ENCODE data around the gene FRMD4A. TPM values are rescaled to one million over a fixed set of nuclear protein-coding genes. Genes with fewer than 3 reads are reported as not detected.

FRMD4A gene
- total RNA-seq, 1 experiment from 2014 or later: 19.6 TPM

- Histone ChIP-seq H2BK15ac (ENCODE audit: low read depth, low read length) (no peak overlapping the region), H3K23ac (ENCODE audit: insufficient read length, low read depth, low read length) (no peak overlapping the region), H3K18ac (ENCODE audit: insufficient read length, low read depth, low read length) (no peak overlapping the region), H2AK5ac (ENCODE audit: insufficient read length, low read length) (no peak overlapping the region), H3K27me3 (ENCODE audit: insufficient read depth, low read length) (no peaks in the 10 kb centered on the region), H2BK5ac (ENCODE audit: insufficient read length, low read length) (no peak overlapping the region), H3T11ph (ENCODE audit: low read length) (no peak overlapping the region), H4K20me1 (ENCODE audit: control insufficient read depth, insufficient read depth, insufficient read length) (no peaks in the 10 kb centered on the region), H3K27ac (ENCODE audit: insufficient read length, low read depth, low read length) (no peak overlapping the region), H3K9me3 (ENCODE audit: control insufficient read depth, low read depth, low read length) (no peaks in the 10 kb centered on the region), H2BK20ac (ENCODE audit: low read depth, low read length, poor library complexity, severe bottlenecking) (no peak overlapping the region), H4K8ac (replicated peaks; ENCODE audit: insufficient read length, low read depth, low read length) (no peak overlapping the region), H4K91ac (ENCODE audit: insufficient read length, low read depth, low read length) (no peak overlapping the region), H3K23me2 (ENCODE audit: insufficient read length, low read depth, low read length, poor library complexity, severe bottlenecking) (no peaks in the 10 kb centered on the region), H3K4ac (ENCODE audit: low read depth, low read length) (no peak overlapping the region), H2BK120ac (ENCODE audit: low read depth, low read length, poor library complexity, severe bottlenecking) (no peak overlapping the region), H3K4me1 (ENCODE audit: insufficient read depth, low read length) (no peaks in the 10 kb centered on the region; the same call in 1 of the 2 replicates), H3K56ac (ENCODE audit: insufficient read length, low read depth, low read length) (no peak overlapping the region), H2BK12ac (ENCODE audit: insufficient read length, low read depth, low read length) (no peak overlapping the region), H3K79me2 (ENCODE audit: insufficient read depth, low read length) (no peaks in the 10 kb centered on the region), H3K9ac (ENCODE audit: extremely low read depth, insufficient read length, low read length) (no peak overlapping the region), H2AFZ (ENCODE audit: low read length) (no peak overlapping the region), H3K14ac (ENCODE audit: insufficient read depth, low read length) (no peak overlapping the region), H3K4me2 (ENCODE audit: insufficient read depth, insufficient read length, low read length) (no peak overlapping the region), H4K5ac (ENCODE audit: insufficient read length, low read depth, low read length) (no peak overlapping the region), H3K79me1 (ENCODE audit: insufficient read depth, low read depth, low read length, poor library complexity, severe bottlenecking) (no peaks in the 10 kb centered on the region)
- Mint-ChIP-seq H3K4me1 (peaks cover 25 to 26% of the 10 kb centered on the region in 2 experiments), H3K4me3 (no peak overlapping the region), H3K27me3 (ENCODE audit: low read depth) (no peaks in the 10 kb centered on the region), H3K36me3 (ENCODE audit: insufficient read depth in 1 of 3, low read depth in 3 of 3) (peaks cover 35 to 52% (median 36%) of the 10 kb centered on the region in 3 experiments; a peak in 6 of 7 replicates), H3K27ac (peak overlapping the region; percentile 18 to 85 (median 78); a peak in 4 of 7 replicates), H3K9me3 (no peaks in the 10 kb centered on the region)
- no CpG with 5 or more reads among the region's 21 CpGs for WGBS (ENCODE audit: extremely low coverage, insufficient read length, low lambda C conversion rate)
- TF ChIP-seq CTCF (conservative IDR thresholded peaks at IDR 0.05): no peak
- DNase-seq: no peak
Observed at GRCh38 chr10:13693783-13694700, 636.7 kb downstream of the FRMD4A start.

Data from H9 (cell line).